ENCODE measurements around the gene AP2B1. TPM values are rescaled to one million over a fixed set of nuclear protein-coding genes. Genes with fewer than 3 reads are reported as not detected.

AP2B1 gene
- total RNA-seq, 1 experiment from 2014 or later, result 195 TPM

DNA sequence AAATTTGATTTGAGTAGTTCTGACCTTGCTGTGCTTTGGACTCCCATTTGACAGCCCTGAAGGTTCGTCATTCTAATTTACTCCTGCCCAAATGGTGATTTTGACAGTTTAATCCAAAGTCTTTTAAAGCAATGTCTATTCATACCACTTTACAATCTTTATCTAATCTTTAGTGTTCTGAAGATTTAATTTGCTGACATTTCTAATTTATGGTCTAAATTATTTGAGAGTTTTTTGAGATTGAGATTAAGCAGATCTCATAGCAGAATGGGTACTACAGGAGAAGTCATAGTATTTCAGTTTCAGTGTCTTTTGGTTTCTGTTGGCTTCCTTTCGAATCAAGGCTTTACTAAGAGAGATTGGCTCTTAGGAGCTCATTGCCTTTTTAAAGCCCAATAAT is 111.7 kb downstream of the AP2B1 start:
- Mint-ChIP-seq H3K4me3 (no peak overlapping the region), H3K27me3 (ENCODE audit: low read depth) (no peaks in the 10 kb centered on the region), H3K9me3 (peaks cover 3% of the 10 kb centered on the region; the same call in 1 of the 2 replicates), H3K4me1 (peaks cover 15% of the 10 kb centered on the region), H3K27ac (no peak overlapping the region), H3K36me3 (peaks cover 13% of the 10 kb centered on the region)
- CTCF ChIA-PET, result no interaction called here
- DNase-seq (ENCODE audit: low spot score) (no peak), ATAC-seq (no peak)
- POLR2A ChIA-PET, result interaction anchor here (0.5 to 0.7 kb wide), 2 partner anchors 25 to 130 kb away, joined by 3 read pairs; no protein-coding TSS in a partner anchor
- no peak for TF ChIP-seq ELF4 (CRISPR knock-in tag; IDR thresholded peaks at IDR 0.05; ENCODE audit: low read depth)
- no peak for TF ChIP-seq ZNF219 (CRISPR knock-in tag; IDR thresholded peaks at IDR 0.05; ENCODE audit: borderline replicate concordance)
- no peak for TF ChIP-seq SMAD3 (CRISPR knock-in tag; IDR thresholded peaks at IDR 0.05; ENCODE audit: borderline replicate concordance)
- TF ChIP-seq ZNF138 (CRISPR knock-in tag; conservative IDR thresholded peaks at IDR 0.05), result no peak
- TF ChIP-seq, protein P1, sequence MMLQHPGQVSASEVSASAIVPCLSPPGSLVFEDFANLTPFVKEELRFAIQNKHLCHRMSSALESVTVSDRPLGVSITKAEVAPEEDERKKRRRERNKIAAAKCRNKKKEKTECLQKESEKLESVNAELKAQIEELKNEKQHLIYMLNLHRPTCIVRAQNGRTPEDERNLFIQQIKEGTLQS (CRISPR knock-in tag; conservative IDR thresholded peaks at IDR 0.05), result no peak
- TF ChIP-seq MXD4 (CRISPR knock-in tag; IDR thresholded peaks at IDR 0.05; ENCODE audit: borderline replicate concordance), result no peak
- no peak for TF ChIP-seq TEAD4 (CRISPR knock-in tag; IDR thresholded peaks at IDR 0.05)
- no peak for TF ChIP-seq ZNF121 (CRISPR knock-in tag; IDR thresholded peaks at IDR 0.05)
- no peak for TF ChIP-seq ESRRA (CRISPR knock-in tag; IDR thresholded peaks at IDR 0.05; ENCODE audit: borderline replicate concordance)
- TF ChIP-seq, protein P2, sequence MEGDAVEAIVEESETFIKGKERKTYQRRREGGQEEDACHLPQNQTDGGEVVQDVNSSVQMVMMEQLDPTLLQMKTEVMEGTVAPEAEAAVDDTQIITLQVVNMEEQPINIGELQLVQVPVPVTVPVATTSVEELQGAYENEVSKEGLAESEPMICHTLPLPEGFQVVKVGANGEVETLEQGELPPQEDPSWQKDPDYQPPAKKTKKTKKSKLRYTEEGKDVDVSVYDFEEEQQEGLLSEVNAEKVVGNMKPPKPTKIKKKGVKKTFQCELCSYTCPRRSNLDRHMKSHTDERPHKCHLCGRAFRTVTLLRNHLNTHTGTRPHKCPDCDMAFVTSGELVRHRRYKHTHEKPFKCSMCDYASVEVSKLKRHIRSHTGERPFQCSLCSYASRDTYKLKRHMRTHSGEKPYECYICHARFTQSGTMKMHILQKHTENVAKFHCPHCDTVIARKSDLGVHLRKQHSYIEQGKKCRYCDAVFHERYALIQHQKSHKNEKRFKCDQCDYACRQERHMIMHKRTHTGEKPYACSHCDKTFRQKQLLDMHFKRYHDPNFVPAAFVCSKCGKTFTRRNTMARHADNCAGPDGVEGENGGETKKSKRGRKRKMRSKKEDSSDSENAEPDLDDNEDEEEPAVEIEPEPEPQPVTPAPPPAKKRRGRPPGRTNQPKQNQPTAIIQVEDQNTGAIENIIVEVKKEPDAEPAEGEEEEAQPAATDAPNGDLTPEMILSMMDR (IDR thresholded peaks at IDR 0.05), result no peak
- TF ChIP-seq, protein P3, sequence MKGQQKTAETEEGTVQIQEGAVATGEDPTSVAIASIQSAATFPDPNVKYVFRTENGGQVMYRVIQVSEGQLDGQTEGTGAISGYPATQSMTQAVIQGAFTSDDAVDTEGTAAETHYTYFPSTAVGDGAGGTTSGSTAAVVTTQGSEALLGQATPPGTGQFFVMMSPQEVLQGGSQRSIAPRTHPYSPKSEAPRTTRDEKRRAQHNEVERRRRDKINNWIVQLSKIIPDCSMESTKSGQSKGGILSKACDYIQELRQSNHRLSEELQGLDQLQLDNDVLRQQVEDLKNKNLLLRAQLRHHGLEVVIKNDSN (CRISPR knock-in tag; IDR thresholded peaks at IDR 0.05), result no peak
- TF ChIP-seq, protein P4, sequence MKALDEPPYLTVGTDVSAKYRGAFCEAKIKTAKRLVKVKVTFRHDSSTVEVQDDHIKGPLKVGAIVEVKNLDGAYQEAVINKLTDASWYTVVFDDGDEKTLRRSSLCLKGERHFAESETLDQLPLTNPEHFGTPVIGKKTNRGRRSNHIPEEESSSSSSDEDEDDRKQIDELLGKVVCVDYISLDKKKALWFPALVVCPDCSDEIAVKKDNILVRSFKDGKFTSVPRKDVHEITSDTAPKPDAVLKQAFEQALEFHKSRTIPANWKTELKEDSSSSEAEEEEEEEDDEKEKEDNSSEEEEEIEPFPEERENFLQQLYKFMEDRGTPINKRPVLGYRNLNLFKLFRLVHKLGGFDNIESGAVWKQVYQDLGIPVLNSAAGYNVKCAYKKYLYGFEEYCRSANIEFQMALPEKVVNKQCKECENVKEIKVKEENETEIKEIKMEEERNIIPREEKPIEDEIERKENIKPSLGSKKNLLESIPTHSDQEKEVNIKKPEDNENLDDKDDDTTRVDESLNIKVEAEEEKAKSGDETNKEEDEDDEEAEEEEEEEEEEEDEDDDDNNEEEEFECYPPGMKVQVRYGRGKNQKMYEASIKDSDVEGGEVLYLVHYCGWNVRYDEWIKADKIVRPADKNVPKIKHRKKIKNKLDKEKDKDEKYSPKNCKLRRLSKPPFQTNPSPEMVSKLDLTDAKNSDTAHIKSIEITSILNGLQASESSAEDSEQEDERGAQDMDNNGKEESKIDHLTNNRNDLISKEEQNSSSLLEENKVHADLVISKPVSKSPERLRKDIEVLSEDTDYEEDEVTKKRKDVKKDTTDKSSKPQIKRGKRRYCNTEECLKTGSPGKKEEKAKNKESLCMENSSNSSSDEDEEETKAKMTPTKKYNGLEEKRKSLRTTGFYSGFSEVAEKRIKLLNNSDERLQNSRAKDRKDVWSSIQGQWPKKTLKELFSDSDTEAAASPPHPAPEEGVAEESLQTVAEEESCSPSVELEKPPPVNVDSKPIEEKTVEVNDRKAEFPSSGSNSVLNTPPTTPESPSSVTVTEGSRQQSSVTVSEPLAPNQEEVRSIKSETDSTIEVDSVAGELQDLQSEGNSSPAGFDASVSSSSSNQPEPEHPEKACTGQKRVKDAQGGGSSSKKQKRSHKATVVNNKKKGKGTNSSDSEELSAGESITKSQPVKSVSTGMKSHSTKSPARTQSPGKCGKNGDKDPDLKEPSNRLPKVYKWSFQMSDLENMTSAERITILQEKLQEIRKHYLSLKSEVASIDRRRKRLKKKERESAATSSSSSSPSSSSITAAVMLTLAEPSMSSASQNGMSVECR (CRISPR knock-in tag; IDR thresholded peaks at IDR 0.05; ENCODE audit: borderline replicate concordance), result no peak

DNA sequence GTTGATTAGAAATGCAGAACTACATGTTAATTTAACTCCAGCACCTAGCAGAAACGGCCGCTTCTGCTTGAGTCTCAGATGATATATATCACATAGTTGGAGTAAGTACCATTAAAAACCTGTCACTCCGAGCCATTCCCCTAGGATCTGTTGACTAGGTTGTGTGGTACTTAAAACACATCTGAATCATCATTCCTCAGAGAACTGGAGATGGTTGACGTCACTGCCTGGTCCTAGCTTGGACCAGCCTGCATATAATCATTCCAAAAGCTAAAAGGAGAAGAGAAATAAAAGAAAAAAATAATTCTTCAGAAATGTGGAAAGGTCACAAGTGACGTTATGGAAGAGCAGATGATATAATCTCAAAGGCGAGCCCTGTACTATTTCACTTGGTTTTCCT is 113.0 kb downstream of the AP2B1 start:
- no peak for ATAC-seq
- H3K4me3 Mint-ChIP-seq, result no peak overlapping the region
- CTCF ChIA-PET, result no interaction called here
- DNase-seq (ENCODE audit: low spot score), result no peak
- H3K27me3 Mint-ChIP-seq (ENCODE audit: low read depth), result no peaks in the 10 kb centered on the region
- POLR2A ChIA-PET, result no interaction called here
- H3K9me3 Mint-ChIP-seq, result peaks cover 3% of the 10 kb centered on the region; the same call in 1 of the 2 replicates
- no peak overlapping the region for H3K27ac Mint-ChIP-seq
- TF ChIP-seq, protein P5, sequence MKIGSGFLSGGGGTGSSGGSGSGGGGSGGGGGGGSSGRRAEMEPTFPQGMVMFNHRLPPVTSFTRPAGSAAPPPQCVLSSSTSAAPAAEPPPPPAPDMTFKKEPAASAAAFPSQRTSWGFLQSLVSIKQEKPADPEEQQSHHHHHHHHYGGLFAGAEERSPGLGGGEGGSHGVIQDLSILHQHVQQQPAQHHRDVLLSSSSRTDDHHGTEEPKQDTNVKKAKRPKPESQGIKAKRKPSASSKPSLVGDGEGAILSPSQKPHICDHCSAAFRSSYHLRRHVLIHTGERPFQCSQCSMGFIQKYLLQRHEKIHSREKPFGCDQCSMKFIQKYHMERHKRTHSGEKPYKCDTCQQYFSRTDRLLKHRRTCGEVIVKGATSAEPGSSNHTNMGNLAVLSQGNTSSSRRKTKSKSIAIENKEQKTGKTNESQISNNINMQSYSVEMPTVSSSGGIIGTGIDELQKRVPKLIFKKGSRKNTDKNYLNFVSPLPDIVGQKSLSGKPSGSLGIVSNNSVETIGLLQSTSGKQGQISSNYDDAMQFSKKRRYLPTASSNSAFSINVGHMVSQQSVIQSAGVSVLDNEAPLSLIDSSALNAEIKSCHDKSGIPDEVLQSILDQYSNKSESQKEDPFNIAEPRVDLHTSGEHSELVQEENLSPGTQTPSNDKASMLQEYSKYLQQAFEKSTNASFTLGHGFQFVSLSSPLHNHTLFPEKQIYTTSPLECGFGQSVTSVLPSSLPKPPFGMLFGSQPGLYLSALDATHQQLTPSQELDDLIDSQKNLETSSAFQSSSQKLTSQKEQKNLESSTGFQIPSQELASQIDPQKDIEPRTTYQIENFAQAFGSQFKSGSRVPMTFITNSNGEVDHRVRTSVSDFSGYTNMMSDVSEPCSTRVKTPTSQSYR (CRISPR knock-in tag; IDR thresholded peaks at IDR 0.05), result no peak
- TF ChIP-seq FOXP1 (CRISPR knock-in tag; IDR thresholded peaks at IDR 0.05; ENCODE audit: borderline replicate concordance) (no peak), MYBL2 (CRISPR knock-in tag; IDR thresholded peaks at IDR 0.05) (no peak), CREM (CRISPR knock-in tag; IDR thresholded peaks at IDR 0.05) (no peak)
- TF ChIP-seq, protein P6, sequence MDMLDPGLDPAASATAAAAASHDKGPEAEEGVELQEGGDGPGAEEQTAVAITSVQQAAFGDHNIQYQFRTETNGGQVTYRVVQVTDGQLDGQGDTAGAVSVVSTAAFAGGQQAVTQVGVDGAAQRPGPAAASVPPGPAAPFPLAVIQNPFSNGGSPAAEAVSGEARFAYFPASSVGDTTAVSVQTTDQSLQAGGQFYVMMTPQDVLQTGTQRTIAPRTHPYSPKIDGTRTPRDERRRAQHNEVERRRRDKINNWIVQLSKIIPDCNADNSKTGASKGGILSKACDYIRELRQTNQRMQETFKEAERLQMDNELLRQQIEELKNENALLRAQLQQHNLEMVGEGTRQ (CRISPR knock-in tag; IDR thresholded peaks at IDR 0.05), result no peak
- H3K4me1 Mint-ChIP-seq, result peaks cover 15% of the 10 kb centered on the region
- H3K36me3 Mint-ChIP-seq, result peaks cover 10% of the 10 kb centered on the region
